C4-2B (cell line): ENCODE results near the gene IDH3G.

ENCODE experiments used
- CTCF ChIP-seq: fragments of 450-650 bp; conservative IDR thresholded peaks from 2 replicates; pipeline ENCODE4 v1.5.1; 2017; ENCODE audit warnings: mild to moderate bottlenecking
- ZFX ChIP-seq: fragments of 450-650 bp; IDR thresholded peaks from 2 replicates; pipeline ENCODE4 v1.6.1; 2017

GRCh38 chrX:153800177-153800722 lies 6.1 kb upstream of the IDH3G start:
- TF ChIP-seq CTCF = no peak
- TF ChIP-seq ZFX = no peak
